NT2/D1 (cell line): Measurements from ENCODE around the gene ADGRL3.

Source experiments
- SUZ12 ChIP-seq: IDR thresholded peaks from 2 replicates; pipeline ENCODE4 v1.6.1; 2011; ENCODE audit not compliant: insufficient read length, insufficient read depth; ENCODE audit errors: extremely low read depth
- YY1 ChIP-seq: IDR thresholded peaks from 2 replicates; pipeline ENCODE4 v1.6.1; 2011; ENCODE audit not compliant: insufficient read length, insufficient read depth

- TF ChIP-seq YY1 = no peak
- TF ChIP-seq SUZ12 = no peak
Measured at GRCh38 chr4:62075521-62075920, 875.4 kb downstream of the ADGRL3 start.
